ENCODE results near the gene LRRD1. TPM values are rescaled to one million over a fixed set of nuclear protein-coding genes. Genes with fewer than 3 reads are reported as not detected.
"Not testable (repeated sequence)": the region's sequence is repeated elsewhere in the genome, so short reads cannot be mapped to it uniquely, and the experiment has no call there.

Gene LRRD1
- total RNA-seq = under 1 TPM in 1 of 2 donors, not detected in 1; 0.10 TPM
- long read RNA-seq = 0 reads

GRCh38 chr7:92178928-92179924 is at the start of gene LRRD1:
Gene LRRD1, minus strand, starts transcription at chr7:92179142. Its CDS starts 13,940 bp downstream, at chr7:92165202.
- intact Hi-C loops (cut with DNase I) = loop anchor here in 1 of 2 donors (2.0 kb wide), 1 partner anchor 268 kb away; the partner anchor contains the start of gene GATAD1
- peak; percentile 89 for DNase-seq
- ATAC-seq = peak; percentile 98 to 99

GRCh38 chr7:92228742-92229141 is 49.8 kb upstream of the LRRD1 start:
- no peak for ATAC-seq
- DNase-seq = no peak
- intact Hi-C loops (cut with DNase I) = loop anchor here in 1 of 2 donors (10.0 kb wide), 1 partner anchor 134 kb away; no protein-coding TSS in a partner anchor

GRCh38 chr7:92228100-92228499 is 49.2 kb upstream of the LRRD1 start:
- no peak for ATAC-seq
- no peak for DNase-seq
- intact Hi-C loops (cut with DNase I) = loop anchor here in 1 of 2 donors (10.0 kb wide), 1 partner anchor 133 kb away; no protein-coding TSS in a partner anchor

GRCh38 chr7:92226981-92227380 is 48.0 kb upstream of the LRRD1 start:
- ATAC-seq (no peak), DNase-seq (no peak)
- intact Hi-C loops (cut with DNase I) = loop anchor here in 1 of 2 donors (10.0 kb wide), 1 partner anchor 132 kb away; no protein-coding TSS in a partner anchor

GRCh38 chr7:92221766-92222165 is 42.8 kb upstream of the LRRD1 start:
- ATAC-seq (no peak), DNase-seq (no peak)
- intact Hi-C loops (cut with DNase I) = loop anchor here in 1 of 2 donors (10.0 kb wide), 1 partner anchor 127 kb away; no protein-coding TSS in a partner anchor

GRCh38 chr7:92206672-92207071 is 27.7 kb upstream of the LRRD1 start:
- DNase-seq (no peak), ATAC-seq (no peak)
- intact Hi-C loops (cut with DNase I) = no loop called here

GRCh38 chr7:92205987-92206386 is 27.0 kb upstream of the LRRD1 start:
- DNase-seq = no peak
- ATAC-seq = no peak
- intact Hi-C loops (cut with DNase I) = no loop called here

GRCh38 chr7:92200791-92201190 is 21.8 kb upstream of the LRRD1 start:
- intact Hi-C loops (cut with DNase I) = no loop called here
- DNase-seq (no peak), ATAC-seq (no peak)

GRCh38 chr7:92192326-92192725 is 13.4 kb upstream of the LRRD1 start:
- intact Hi-C loops (cut with DNase I) = no loop called here
- DNase-seq (no peak), ATAC-seq (no peak)

- DNase-seq; intact Hi-C loops (cut with DNase I); ATAC-seq: not testable (repeated sequence)
Measured at GRCh38 chr7:92189246-92189645, 10.3 kb upstream of the LRRD1 start.

- intact Hi-C loops (cut with DNase I); ATAC-seq: not testable (repeated sequence)
Measured at GRCh38 chr7:92184294-92184693, 5.4 kb upstream of the LRRD1 start.

GRCh38 chr7:92177362-92177761 is 1.6 kb downstream of the LRRD1 start:
- intact Hi-C loops (cut with DNase I) = no loop called here
- ATAC-seq = no peak
- no peak for DNase-seq

More at GRCh38 chr7:92184294-92184693, 5.4 kb upstream of the LRRD1 start:
- not testable (repeated sequence) for DNase-seq

GRCh38 chr7:92169529-92169928 is 9.4 kb downstream of the LRRD1 start:
- intact Hi-C loops (cut with DNase I); ATAC-seq: not testable (repeated sequence)

GRCh38 chr7:92161271-92161670 is 17.7 kb downstream of the LRRD1 start:
- ATAC-seq = no peak
- intact Hi-C loops (cut with DNase I) = no loop called here
- DNase-seq = no peak

More at GRCh38 chr7:92169529-92169928, 9.4 kb downstream of the LRRD1 start:
- not testable (repeated sequence) for DNase-seq

GRCh38 chr7:92158660-92159575 is 20.0 kb downstream of the LRRD1 start:
- DNase-seq (no peak), ATAC-seq (no peak)
- intact Hi-C loops (cut with DNase I) = no loop called here

- no peak for DNase-seq
- intact Hi-C loops (cut with DNase I) = no loop called here
- ATAC-seq = no peak
Measured at GRCh38 chr7:92156990-92157389, 22.0 kb downstream of the LRRD1 start.

GRCh38 chr7:92155108-92155739 is 23.7 kb downstream of the LRRD1 start:
- intact Hi-C loops (cut with DNase I) = no loop called here
- ATAC-seq (no peak), DNase-seq (no peak)

GRCh38 chr7:92150450-92151017 is 28.4 kb downstream of the LRRD1 start:
- intact Hi-C loops (cut with DNase I) = no loop called here
- ATAC-seq = no peak
- DNase-seq = no peak
